Activated T-cell treated with anti-CD3 and anti-CD28 coated beads for 48 hours (primary cell): ENCODE measurements around the gene THPO.
A peak's percentile ranks its signal among the peaks of the same experiment; 100 is the strongest.
"Not testable (repeated sequence)": the region's sequence is repeated elsewhere in the genome, so short reads cannot be mapped to it uniquely, and the experiment has no call there.

ENCODE experiments used
- DNase-seq: peaks from one replicate; pipeline ENCODE4 v3.0.0-alpha.2; 2020; ENCODE audit warnings: low read depth

THPO gene

DNA sequence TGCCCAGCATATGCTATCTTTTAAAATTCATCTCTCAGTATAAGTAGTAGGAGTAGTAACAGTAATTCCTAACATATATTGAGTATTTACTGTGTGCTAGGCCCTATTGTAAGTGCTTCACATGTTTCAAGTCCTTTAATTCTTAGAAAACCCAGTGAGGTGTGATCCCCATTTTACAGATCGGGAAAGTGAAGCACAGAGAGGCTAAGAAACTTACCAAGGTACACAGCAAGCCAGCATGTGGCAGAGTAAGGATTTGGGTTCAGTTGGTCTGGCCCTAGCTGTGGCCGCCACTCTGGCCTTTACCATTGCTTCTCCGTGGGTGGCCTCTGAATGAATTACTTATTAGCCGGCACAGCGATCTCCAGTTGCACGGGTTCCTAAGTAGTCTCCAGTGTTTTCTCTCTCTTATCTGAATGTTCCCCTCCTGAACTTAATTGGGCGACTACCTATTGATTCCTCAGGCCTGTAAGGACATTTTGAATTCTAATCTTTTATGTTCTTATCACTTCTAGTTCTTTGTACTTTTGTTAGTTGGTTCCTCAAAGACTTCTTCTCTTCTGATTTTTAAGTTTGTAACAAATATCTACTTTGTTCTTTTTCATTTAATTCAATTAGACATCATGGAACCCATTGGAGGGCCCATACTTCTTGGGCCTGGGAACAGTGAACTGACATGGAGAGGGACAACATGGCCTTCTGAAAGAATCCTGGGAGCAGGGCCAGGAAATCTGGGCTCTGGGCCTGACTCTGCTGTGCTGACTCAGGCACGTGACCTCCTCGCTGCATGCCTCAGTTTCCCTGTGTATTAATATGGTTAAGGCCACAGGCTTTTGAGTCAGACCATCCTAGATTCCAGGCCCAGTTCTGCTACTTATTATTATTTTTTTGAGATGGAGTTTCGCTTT, 28.2 kb downstream of the THPO start:
- no peak for DNase-seq

DNA sequence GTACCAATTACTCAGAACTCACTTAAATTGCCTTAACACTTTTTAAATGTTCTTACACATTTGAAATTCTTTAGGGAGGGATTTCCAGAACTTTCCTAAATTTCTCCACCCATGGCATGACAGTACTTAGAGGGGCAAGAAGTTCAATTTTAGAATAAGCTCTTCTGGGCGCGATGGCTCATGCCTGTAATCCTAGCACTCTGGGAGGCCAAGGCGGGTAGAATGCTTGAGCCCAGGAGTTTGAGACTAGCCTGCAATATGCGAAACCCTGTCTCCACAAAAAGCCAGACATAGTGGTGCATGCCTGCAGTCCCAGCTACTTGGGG, 30.0 kb downstream of the THPO start:
- no peak for DNase-seq

DNA sequence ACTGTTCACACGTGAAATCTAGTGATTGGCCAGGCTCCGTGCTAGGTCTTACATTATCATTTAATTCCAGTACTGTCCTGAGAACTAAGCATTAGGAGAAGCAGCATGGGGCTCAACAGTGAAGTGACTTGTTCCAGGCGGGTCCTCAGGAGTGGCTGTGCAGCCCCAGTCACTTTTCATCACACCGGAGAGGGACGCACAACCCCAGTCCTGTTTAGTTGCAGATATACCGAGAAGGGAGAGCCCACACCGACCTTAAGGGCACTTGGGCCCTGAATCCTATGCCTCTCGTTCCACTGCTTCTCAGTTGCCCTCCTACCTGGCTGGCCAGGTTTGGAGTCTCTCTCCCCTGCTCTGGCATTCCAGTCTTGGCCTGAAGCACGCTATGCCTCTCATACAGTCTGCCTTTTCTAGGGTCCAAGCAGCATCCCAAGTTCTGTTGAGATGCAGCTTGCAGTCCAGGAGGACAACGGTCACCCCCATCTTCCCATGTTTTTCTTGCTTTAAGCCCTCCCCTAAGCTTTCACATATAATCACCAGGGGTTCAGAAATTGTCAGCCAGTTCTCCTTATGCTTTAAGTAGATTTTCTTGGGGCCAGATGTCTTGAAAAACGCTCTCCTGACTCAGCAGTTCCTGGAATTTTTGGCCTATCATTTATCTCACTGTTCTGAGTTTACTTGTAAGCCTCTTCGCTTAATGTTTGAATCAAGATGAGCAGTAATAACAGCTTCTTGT, 30.5 kb downstream of the THPO start:
- no peak for DNase-seq

DNA sequence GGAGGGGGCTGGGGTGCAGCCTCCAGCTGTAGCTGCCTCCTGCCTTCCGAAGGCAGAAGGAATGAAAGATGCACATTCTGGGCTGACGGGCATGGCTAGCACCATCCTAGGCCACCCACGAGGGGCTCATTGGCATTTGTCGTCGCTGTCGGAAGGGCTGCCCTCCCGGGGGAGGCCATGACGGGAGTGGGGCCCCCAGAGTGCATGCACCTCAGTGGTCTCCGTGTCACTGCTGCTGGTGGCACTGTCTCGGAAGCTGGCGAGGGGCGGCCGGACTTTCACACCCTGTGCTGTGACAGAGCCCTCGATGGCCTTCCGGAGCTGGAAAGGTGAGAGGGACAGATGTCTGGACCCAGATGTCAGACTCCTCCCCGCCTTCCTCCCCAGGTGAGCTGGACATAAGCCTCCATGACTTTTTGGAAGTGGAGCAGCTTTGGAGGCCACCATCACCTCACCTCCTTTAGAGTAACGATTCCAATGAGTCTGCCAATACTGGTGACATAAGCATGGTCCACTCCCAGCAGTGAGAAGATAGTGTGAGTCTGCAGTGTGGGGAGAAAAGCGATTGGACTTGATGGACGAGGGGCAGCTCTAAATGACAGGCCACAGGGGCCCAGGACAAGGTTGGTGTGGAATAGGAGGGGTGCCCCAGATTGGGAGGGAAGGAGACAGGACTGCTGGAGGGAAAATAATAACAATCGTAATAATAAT, 31.4 kb downstream of the THPO start:
- no peak for DNase-seq

DNA sequence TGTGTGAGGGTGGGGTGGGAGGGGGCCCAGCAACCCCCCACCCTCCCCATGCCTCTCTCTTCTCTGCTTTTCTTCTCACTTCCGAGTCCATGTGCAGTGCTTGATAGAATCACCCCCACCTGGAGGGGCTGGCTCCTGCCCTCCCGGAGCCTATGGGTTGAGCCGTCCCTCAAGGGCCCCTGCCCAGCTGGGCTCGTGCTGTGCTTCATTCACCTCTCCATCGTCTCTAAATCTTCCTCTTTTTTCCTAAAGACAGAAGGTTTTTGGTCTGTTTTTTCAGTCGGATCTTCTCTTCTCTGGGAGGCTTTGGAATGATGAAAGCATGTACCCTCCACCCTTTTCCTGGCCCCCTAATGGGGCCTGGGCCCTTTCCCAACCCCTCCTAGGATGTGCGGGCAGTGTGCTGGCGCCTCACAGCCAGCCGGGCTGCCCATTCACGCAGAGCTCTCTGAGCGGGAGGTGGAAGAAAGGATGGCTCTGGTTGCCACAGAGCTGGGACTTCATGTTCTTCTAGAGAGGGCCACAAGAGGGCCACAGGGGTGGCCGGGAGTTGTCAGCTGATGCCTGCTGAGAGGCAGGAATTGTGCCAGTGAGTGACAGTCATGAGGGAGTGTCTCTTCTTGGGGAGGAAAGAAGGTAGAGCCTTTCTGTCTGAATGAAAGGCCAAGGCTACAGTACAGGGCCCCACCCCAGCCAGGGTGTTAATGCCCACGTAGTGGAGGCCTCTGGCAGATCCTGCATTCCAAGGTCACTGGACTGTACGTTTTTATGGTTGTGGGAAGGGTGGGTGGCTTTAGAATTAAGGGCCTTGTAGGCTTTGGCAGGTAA, 32.5 kb downstream of the THPO start:
- no peak for DNase-seq

DNA sequence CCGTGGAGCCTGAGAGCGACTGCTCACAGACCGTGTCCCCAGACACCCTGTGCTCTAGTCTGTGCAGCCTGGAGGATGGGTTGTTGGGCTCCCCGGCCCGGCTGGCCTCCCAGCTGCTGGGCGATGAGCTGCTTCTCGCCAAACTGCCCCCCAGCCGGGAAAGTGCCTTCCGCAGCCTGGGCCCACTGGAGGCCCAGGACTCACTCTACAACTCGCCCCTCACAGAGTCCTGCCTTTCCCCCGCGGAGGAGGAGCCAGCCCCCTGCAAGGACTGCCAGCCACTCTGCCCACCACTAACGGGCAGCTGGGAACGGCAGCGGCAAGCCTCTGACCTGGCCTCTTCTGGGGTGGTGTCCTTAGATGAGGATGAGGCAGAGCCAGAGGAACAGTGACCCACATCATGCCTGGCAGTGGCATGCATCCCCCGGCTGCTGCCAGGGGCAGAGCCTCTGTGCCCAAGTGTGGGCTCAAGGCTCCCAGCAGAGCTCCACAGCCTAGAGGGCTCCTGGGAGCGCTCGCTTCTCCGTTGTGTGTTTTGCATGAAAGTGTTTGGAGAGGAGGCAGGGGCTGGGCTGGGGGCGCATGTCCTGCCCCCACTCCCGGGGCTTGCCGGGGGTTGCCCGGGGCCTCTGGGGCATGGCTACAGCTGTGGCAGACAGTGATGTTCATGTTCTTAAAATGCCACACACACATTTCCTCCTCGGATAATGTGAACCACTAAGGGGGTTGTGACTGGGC, 33.3 kb downstream of the THPO start:
- DNase-seq = no peak

DNA sequence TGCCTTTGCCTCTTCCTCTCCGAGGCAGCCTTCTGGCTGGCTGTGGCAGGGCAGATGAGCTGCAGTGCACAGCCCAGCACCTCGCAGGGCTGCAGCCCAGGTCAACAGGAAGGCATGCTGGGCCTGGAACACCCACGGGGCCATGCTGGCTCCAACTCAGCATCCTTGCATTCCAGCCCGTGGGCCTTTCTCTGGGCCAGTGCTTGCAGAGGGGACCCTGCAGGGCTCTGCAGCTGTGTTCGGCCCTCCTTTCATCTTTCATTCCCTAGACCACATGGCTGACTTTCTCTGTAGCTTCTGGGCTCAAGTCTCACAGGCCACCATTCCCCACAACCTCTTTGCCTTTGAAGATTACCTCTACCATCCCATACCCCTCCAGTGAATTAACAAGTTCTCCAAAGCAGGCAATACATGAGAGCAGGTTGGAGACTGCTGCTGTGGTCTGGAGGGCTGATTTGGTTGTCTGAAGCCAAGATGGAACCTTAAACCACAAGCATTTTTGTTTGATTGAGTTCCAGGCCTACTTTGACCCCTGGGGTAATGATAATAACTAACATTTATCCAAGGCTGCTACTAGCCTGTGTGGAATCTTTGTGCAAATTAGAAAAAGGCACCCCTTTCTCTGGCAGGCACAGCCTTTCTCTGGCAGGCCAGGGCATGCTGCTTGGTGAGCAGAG, 34.7 kb downstream of the THPO start:
- no peak for DNase-seq

DNA sequence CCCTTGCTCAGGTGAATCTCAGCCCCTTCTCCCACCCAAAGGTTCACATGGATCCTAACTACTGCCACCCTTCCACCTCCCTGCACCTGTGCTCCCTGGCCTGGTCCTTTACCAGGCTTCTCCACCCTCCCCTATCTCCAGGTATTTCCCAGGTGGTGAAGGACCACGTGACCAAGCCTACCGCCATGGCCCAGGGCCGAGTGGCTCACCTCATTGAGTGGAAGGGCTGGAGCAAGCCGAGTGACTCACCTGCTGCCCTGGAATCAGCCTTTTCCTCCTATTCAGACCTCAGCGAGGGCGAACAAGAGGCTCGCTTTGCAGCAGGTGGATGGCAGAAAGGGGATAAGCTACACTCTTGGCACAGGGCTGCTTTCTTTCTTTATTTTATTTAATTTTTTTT, 36.1 kb downstream of the THPO start:
- no peak for DNase-seq

DNA sequence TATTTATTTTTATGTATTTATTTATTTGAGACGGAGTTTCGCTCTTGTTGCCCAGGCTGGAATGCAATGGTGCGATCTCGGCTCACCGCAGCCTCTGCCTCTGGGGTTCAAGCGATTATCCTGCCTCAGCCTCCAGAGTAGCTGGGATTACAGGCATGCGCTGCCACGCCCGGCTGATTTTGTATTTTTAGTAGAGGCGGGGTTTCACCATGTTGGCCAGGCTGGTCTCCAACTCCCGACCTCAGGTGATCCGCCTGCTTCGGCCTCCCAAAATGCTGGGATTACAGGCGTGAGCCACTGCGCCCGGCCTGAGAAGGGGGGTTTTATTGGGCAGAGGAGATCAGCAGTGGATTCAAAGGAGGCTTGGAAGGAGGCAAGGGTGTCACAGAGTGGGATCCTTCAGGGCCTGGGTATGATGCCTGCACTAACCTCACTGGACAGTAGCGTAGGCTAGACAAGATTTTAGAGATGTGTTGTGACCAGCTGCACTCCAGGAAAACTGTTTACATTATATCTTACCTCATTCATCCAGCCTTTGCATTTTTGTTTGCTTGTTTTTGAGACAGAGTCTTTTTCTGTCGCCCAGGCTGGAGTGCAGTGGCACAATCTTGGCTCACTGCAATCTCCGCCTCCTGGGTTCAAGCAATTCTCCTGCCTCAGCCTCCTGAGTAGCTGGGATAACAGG, 38.4 kb downstream of the THPO start:
- DNase-seq = not testable (repeated sequence)

DNA sequence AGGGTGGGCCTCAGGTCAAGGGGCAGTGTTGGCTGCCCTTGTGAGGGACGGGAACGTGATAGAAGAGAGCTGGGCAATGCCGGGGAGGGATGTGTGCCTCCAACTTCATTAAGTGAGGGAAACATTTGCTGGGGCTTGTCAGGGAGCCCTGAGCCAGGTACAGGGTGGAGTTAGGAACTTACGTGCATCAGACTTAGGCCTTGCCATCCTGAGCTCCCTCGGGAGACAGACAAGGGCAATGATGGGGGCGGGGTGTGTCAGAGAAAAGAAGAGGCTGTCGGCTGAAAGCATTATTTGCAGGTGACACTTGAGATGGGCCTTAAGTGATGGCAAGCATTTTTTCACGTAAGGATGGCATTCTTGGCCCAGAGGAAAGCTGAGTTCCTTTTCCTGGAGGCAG, 39.0 kb downstream of the THPO start:
- no peak for DNase-seq

DNA sequence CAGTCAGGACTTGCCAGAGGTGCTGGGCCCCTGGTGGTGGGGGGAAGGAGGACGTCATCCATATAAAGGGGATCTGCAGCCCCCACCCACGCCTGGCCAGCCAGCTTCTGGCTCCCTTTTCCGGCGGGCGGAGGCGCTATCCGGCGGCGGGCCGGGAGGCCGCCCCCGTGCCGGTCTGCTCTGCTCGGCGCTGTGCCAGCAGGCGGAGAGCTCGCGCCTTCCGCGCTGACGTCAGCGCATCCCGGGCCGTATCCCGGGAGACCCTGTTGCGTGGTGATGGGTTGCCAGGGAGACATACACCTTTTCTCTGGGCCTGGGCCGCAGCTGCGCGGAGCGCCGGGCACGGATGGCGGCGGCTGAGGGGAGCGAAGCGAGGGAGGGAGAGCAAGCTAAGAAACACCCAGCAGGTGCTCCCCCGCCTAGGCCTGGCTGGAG, 39.5 kb downstream of the THPO start:
- no peak for DNase-seq

DNA sequence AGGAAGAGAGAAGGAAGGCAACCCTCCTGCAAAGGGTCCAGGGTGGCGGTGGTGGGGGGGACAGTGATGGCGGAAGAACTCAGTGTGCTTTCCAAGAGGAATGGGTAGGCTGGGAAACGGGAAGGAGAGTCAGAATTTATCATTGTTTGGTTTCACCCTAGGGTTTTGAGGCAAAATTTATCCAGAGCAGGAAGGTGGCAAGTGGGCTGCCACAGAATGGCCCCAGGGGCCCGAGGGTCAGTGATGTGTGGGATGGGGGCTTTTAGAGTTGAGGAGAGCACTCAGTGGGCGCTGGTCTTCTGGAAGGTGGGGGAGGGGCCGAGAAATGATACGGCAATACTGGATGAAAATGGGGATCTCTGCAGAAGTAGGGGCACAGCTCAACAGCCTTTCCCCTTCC, 40.0 kb downstream of the THPO start:
- DNase-seq = no peak

DNA sequence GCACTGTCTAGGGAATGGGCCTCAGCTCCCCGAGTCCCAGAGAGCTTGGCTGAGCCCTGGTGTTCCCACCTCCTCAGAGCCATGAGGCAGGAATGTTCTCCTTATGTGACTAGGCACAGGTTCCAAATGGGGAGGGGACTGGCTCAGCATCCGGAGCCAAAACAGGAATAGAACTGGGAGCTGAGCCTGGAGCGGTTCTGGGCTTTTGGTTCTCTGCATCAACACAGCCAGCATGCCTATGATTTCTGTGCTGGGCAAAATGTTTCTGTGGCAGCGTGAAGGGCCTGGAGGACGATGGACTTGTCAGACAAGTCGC, 40.6 kb downstream of the THPO start, which contains the start of gene FAM131A:
FAM131A (plus strand) TSS at position 202 of the 316 bp plus-strand sequence; CDS start at position 233, 31 bp downstream.
- no peak for DNase-seq

DNA sequence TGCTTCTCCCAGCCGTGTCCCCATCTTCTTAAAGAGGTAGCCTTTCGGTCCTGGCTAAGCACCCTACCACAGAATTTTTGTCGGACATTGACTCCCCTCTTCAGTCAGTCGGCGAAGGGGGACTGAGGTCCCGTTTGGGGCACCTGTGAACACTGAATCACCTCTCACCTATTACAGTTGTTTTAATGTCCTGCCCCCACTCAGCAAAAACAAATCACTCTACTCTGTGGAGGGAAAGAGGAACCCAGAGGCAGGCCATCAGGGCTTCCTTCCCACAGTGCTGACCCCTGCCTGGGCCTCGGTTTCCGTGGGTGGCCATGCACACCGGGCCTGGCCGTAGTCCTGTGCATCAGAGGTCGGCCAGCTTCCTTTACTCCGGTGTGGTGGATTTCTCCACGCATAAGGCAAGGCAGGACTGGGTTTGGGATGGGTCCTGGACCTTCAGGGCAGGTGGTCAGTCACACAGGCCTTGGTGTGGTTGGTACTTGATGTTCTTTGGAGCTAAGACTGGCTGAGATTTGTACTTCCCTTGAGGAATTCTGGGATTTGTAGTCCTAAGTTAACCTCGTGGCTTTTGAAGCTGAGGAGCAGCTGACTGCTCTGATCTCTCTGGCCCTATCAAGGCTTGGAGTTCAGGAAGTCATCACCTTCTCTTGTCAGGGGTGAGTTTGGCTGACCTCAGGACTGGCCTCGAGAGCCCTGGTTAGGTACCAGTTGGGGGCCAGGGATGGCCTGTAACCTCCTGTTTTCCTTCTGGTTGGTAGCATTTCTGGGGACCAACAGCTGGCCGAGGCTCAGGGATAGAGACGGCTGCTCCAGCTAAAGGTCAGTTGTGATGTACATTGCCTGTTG, 41.2 kb downstream of the THPO start:
- DNase-seq = no peak

DNA sequence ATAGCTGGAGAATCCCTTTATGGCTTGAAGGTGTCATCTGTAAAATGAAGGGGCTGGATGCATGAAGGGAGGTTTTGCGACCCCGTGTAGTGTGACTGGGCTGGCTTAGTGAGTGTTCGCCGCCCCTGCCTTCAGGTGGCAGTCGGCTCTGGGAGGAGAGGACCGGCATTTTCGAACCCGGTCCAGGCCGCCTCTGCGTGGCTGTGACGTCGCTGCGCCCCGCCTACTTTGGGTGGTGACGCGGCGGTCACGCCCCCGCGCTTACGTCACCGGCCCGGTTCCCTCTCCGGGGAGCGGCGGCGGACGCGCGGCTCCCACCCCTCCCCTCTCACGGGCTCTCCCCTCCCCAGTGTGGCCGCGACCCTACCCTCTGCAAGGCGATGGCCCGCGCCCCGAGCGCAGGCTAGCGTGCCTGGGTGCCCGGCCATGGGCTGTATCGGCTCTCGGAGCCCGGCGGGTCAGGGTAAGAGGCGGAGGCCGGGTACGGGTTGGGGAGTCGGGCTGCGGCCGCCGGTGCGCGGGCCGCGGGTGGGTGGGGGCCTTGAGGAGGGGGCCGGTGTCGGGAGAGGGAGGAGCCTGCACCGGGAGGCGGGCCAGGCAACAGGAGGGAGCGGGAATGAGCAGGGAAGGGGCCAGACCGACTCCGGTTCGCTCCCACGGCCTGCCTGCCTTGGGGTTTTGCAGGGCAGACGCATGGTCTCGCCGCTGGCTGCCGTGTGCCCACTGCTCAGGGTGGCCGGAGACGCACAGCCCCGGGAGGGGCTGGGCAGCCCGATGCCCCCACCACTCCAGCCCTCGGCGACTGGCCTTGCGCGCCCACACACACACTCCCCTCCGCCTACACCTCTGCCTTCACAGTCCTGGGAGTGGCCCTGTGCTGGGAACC, 42.1 kb downstream of the THPO start:
- peak; percentile 86 for DNase-seq

DNA sequence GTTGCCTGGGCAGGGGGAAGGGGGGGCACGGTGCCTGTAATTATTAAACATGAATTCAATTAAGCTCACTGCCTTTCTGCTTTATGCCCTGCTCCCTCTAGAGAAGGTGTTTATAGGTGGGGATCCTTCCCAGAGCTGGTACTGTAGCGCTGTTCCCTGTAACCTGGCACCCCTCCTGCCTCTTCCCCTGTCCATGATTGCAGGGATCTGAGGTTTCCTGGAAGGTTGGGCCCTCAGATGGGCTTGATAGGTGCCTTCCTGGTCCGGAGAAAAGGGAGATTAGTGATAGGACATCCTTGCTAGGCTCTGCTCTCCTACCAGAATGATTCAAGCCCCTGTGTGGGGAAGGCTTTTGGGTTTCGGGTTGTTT, 42.7 kb downstream of the THPO start:
- no peak for DNase-seq

DNA sequence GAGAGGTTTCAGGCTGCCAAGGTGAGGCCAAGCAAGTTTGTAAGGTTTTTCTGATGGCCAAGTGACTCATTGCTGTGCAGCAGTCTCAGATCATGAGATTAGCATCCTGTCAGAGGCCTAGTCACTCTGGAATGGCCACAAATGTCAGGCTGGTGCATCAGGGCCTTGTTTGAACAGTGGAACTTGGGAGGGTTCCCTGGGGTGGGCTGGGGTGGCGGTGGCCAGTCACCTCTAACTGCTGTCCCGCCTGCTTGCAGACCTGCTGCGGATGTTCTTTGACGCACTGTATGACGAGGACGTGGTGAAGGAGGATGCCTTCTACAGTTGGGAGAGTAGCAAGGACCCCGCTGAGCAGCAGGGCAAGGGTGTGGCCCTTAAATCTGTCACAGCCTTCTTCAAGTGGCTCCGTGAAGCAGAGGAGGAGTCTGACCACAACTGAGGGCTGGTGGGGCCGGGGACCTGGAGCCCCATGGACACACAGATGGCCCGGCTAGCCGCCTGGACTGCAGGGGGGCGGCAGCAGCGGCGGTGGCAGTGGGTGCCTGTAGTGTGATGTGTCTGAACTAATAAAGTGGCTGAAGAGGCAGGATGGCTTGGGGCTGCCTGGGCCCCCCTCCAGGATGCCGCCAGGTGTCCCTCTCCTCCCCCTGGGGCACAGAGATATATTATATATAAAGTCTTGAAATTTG, 43.4 kb downstream of the THPO start:
- peak; percentile 37 for DNase-seq

DNA sequence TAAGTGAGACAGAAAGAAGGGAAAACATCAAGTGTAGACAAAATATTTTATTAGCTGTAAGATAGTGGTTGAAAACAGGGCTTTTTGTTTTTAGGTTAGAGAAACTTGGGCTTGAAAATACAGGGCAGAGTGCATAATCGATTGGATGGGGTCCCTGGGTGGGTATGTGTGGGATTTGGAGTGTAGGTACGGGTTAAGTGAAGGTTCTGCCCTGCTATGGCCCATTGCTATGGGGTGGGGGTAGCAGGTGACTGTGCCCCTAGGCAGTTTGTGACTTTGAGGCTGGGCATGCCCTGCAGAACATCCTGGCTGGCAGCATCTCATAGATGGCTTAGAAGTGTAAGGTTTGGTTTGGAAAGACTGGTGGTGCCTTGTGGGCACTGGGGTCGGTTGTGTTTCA, 44.3 kb downstream of the THPO start:
- DNase-seq = no peak
